Neural cell (in vitro differentiated cells): Measurements from ENCODE around the gene LIPM. TPM values are rescaled to one million over a fixed set of nuclear protein-coding genes. Genes with fewer than 3 reads are reported as not detected.

ENCODE experiments used
- H2AFZ ChIP-seq: fragments of 200-600, 300-800 bp; sonication (generic), shearing (Covaris generic); 2 replicates; pipeline ENCODE4 v1.6.0; 2014; ENCODE audit warnings: low read depth, mild to moderate bottlenecking, antibody characterized with exemption, low read length, moderate library complexity
- H3F3A ChIP-seq: fragments of 200-600 bp; shearing (Covaris generic); 2 replicates; pipeline ENCODE4 v1.6.1; 2016; ENCODE audit warnings: mild to moderate bottlenecking, moderate library complexity, mixed read lengths, antibody characterized with exemption, low read length; ENCODE audit not compliant: insufficient read depth, poor library complexity, severe bottlenecking
- H3K27ac ChIP-seq: fragments of 200-600, 300-800 bp; sonication (generic), shearing (Covaris generic); 2 replicates; pipeline ENCODE4 v1.5.1; 2014; ENCODE audit warnings: mild to moderate bottlenecking, low read length, moderate library complexity
- H3K27me3 ChIP-seq: fragments of 300-800, 200-600 bp; sonication (generic), shearing (Covaris generic); 2 replicates; pipeline ENCODE4 v1.6.0; 2014; ENCODE audit warnings: mild to moderate bottlenecking, low read depth, low read length, moderate library complexity; ENCODE audit not compliant: insufficient read depth
- H3K36me3 ChIP-seq: fragments of 300-800, 200-600 bp; sonication (generic), shearing (Covaris generic); 2 replicates; pipeline ENCODE4 v1.5.1; 2014; ENCODE audit warnings: mild to moderate bottlenecking, antibody characterized with exemption, low read length, moderate library complexity; ENCODE audit not compliant: insufficient read depth
- H3K4me2 ChIP-seq: fragments of 300-800, 200-600 bp; sonication (generic), shearing (Covaris generic); 2 replicates; pipeline ENCODE4 v1.6.0; 2014; ENCODE audit warnings: mild to moderate bottlenecking, low read length
- H3K4me3 ChIP-seq: fragments of 300-800, 200-600 bp; sonication (generic), shearing (Covaris generic); 2 replicates; pipeline ENCODE4 v1.5.1; 2014; ENCODE audit warnings: mild to moderate bottlenecking, low read length, moderate library complexity
- H3K79me2 ChIP-seq: fragments of 200-600 bp; shearing (Covaris generic); replicated peaks from 2 replicates; pipeline ENCODE4 v1.6.0; 2014; ENCODE audit warnings: mild to moderate bottlenecking, low read length, moderate library complexity; ENCODE audit not compliant: insufficient read depth
- H3K9ac ChIP-seq: fragments of 300-800, 200-600 bp; sonication (generic), shearing (Covaris generic); 2 replicates; pipeline ENCODE4 v1.6.1; 2016; ENCODE audit warnings: mild to moderate bottlenecking, low read length, mixed read lengths
- H3K9me2 ChIP-seq: fragments of 200-600 bp; shearing (Covaris generic); 2 replicates; pipeline ENCODE4 v1.6.1; 2016; ENCODE audit warnings: mild to moderate bottlenecking, low read length, mixed read lengths; ENCODE audit not compliant: insufficient read depth
- H3K9me3 ChIP-seq: fragments of 200-600, 300-800 bp; sonication (generic), shearing (Covaris generic); 2 replicates; pipeline ENCODE4 v1.6.1; 2016; ENCODE audit warnings: mild to moderate bottlenecking, mixed run types, low read length, moderate library complexity, mixed read lengths
- H4K20me1 ChIP-seq: fragments of 200-600 bp; shearing (Covaris generic); 2 replicates; pipeline ENCODE4 v1.6.1; 2016; ENCODE audit warnings: mild to moderate bottlenecking, mixed run types; ENCODE audit not compliant: insufficient read depth
- EP300 ChIP-seq: fragments of 450-650 bp; conservative IDR thresholded peaks from 2 replicates; pipeline ENCODE4 v1.6.1; 2014; ENCODE audit warnings: antibody characterized with exemption, mild to moderate bottlenecking, moderate library complexity; ENCODE audit not compliant: poor library complexity, severe bottlenecking
- EZH2 ChIP-seq: fragments of 200-600, 300-800 bp; shearing (Covaris generic), sonication (generic); IDR thresholded peaks from 2 replicates; pipeline ENCODE4 v1.6.1; 2014; ENCODE audit warnings: antibody characterized with exemption, low read length, borderline replicate concordance, mild to moderate bottlenecking; ENCODE audit not compliant: insufficient read depth, poor library complexity, severe bottlenecking
- MXI1 ChIP-seq: fragments of 450-650 bp; conservative IDR thresholded peaks from 2 replicates; pipeline ENCODE4 v1.6.1; 2014; ENCODE audit warnings: antibody characterized with exemption, mild to moderate bottlenecking; ENCODE audit not compliant: poor library complexity, severe bottlenecking
- POLR2AphosphoS5 ChIP-seq: IDR thresholded peaks from 2 replicates; pipeline ENCODE4 v1.6.1; 2012
- RAD21 ChIP-seq: fragments of 450-650 bp; conservative IDR thresholded peaks from 2 replicates; pipeline ENCODE4 v1.6.1; 2014; ENCODE audit warnings: antibody characterized with exemption, mild to moderate bottlenecking, moderate library complexity
- SMC3 ChIP-seq: fragments of 450-650 bp; conservative IDR thresholded peaks from 2 replicates; pipeline ENCODE4 v1.6.1; 2014; ENCODE audit warnings: antibody characterized with exemption, mild to moderate bottlenecking, moderate library complexity; ENCODE audit not compliant: poor library complexity
- TAF1 ChIP-seq: IDR thresholded peaks from 2 replicates; pipeline ENCODE4 v1.6.1; 2012; ENCODE audit warnings: low read depth
- polyA plus RNA-seq: library from polyadenylated mRNA; depleted of rRNA; stranded (reverse); fragments of >200 nt; gene quantifications from 2 replicates; pipeline ENCODE4 v1.2.3, GENCODE V29; 2014
- TF ChIP-seq, protein P1 (sequence below): fragments of 450-650 bp; IDR thresholded peaks from 2 replicates; pipeline ENCODE4 v1.5.1; 2014; ENCODE audit warnings: antibody characterized with exemption, mild to moderate bottlenecking, moderate library complexity; ENCODE audit not compliant: poor library complexity, severe bottlenecking
- TF ChIP-seq, protein P2 (sequence below): IDR thresholded peaks from 2 replicates; pipeline ENCODE4 v1.6.1; 2012; ENCODE audit warnings: borderline replicate concordance

The LIPM gene
- polyA plus RNA-seq, 1 donor from 2014 or later = not detected

GRCh38 chr10:88854684-88855083 lies 52.2 kb downstream of the LIPM start:
- no peak overlapping the region for H3K4me3 ChIP-seq
- no peak overlapping the region for H2AFZ ChIP-seq
- no peak overlapping the region for H3K27ac ChIP-seq
- no peaks in the 10 kb centered on the region for H4K20me1 ChIP-seq
- H3F3A ChIP-seq = no peaks in the 10 kb centered on the region
- H3K9me3 ChIP-seq = no peaks in the 10 kb centered on the region
- H3K4me2 ChIP-seq = no peak overlapping the region
- H3K9me2 ChIP-seq = no peaks in the 10 kb centered on the region
- no peak overlapping the region for H3K9ac ChIP-seq
- H3K27me3 ChIP-seq = no peaks in the 10 kb centered on the region
- no peaks in the 10 kb centered on the region for H3K36me3 ChIP-seq
- TF ChIP-seq TAF1 (no peak), EP300 (no peak), SMC3 (no peak)
- no peaks in the 10 kb centered on the region for H3K79me2 ChIP-seq

DNA sequence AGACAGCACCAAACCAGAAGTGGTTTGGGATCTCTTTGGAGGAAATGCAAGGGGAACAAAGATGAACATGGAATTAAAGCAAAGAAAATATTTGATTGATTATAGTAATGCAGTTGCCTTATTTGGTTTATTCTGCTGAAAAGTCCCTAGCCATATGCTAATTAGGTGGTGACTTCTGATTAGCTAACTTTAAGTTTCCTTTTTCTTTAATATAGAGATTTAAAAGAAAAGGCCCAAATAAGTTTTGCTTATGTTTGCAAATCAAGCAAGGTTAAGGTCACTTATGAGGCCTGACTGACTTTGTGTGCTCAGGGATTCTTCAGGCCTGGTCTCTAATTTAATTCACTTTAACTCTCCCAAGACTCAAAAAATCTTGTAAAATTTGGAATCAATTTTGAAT lies 55.3 kb downstream of the LIPM start:
- no peak for TF ChIP-seq MXI1
- TF ChIP-seq POLR2AphosphoS5 = no peak
- TF ChIP-seq EP300 = no peak
- TF ChIP-seq, protein P1, sequence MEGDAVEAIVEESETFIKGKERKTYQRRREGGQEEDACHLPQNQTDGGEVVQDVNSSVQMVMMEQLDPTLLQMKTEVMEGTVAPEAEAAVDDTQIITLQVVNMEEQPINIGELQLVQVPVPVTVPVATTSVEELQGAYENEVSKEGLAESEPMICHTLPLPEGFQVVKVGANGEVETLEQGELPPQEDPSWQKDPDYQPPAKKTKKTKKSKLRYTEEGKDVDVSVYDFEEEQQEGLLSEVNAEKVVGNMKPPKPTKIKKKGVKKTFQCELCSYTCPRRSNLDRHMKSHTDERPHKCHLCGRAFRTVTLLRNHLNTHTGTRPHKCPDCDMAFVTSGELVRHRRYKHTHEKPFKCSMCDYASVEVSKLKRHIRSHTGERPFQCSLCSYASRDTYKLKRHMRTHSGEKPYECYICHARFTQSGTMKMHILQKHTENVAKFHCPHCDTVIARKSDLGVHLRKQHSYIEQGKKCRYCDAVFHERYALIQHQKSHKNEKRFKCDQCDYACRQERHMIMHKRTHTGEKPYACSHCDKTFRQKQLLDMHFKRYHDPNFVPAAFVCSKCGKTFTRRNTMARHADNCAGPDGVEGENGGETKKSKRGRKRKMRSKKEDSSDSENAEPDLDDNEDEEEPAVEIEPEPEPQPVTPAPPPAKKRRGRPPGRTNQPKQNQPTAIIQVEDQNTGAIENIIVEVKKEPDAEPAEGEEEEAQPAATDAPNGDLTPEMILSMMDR = no peak
- no peak for TF ChIP-seq TAF1
- TF ChIP-seq, protein P2, sequence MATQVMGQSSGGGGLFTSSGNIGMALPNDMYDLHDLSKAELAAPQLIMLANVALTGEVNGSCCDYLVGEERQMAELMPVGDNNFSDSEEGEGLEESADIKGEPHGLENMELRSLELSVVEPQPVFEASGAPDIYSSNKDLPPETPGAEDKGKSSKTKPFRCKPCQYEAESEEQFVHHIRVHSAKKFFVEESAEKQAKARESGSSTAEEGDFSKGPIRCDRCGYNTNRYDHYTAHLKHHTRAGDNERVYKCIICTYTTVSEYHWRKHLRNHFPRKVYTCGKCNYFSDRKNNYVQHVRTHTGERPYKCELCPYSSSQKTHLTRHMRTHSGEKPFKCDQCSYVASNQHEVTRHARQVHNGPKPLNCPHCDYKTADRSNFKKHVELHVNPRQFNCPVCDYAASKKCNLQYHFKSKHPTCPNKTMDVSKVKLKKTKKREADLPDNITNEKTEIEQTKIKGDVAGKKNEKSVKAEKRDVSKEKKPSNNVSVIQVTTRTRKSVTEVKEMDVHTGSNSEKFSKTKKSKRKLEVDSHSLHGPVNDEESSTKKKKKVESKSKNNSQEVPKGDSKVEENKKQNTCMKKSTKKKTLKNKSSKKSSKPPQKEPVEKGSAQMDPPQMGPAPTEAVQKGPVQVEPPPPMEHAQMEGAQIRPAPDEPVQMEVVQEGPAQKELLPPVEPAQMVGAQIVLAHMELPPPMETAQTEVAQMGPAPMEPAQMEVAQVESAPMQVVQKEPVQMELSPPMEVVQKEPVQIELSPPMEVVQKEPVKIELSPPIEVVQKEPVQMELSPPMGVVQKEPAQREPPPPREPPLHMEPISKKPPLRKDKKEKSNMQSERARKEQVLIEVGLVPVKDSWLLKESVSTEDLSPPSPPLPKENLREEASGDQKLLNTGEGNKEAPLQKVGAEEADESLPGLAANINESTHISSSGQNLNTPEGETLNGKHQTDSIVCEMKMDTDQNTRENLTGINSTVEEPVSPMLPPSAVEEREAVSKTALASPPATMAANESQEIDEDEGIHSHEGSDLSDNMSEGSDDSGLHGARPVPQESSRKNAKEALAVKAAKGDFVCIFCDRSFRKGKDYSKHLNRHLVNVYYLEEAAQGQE = no peak
- TF ChIP-seq SMC3 = no peak
- no peak for TF ChIP-seq RAD21
- TF ChIP-seq EZH2 = no peak
- Histone ChIP-seq H3K36me3 (no peaks in the 10 kb centered on the region), H3K9me2 (no peaks in the 10 kb centered on the region), H3K4me3 (no peak overlapping the region), H3K9ac (no peak overlapping the region), H2AFZ (no peak overlapping the region), H3K27ac (no peak overlapping the region), H3K27me3 (no peaks in the 10 kb centered on the region), H4K20me1 (no peaks in the 10 kb centered on the region), H3K9me3 (no peaks in the 10 kb centered on the region), H3K4me2 (no peak overlapping the region), H3K79me2 (no peaks in the 10 kb centered on the region), H3F3A (no peaks in the 10 kb centered on the region)

DNA sequence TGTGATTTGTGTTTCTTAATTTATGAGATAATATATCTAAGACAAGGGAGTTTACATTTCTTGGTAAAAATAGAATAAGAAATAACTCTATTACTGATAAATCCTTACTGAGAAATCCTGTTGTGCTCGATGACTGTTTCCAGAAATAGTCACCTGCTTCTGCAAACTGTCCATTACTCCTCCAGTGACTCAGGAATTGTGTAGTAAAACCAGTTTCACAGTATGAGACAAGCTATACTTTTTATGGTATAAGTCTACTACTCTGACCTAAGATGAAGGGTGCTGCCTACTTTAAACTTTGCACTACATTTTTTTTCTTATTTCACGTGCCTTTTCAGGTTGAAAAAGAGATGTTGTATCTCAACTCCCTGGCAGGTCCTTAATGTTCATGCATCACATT lies 56.0 kb downstream of the LIPM start:
- Histone ChIP-seq H3K36me3 (no peaks in the 10 kb centered on the region), H3K4me3 (no peak overlapping the region), H3K9ac (no peak overlapping the region), H3K9me2 (no peaks in the 10 kb centered on the region), H3K79me2 (no peaks in the 10 kb centered on the region), H3K4me2 (no peak overlapping the region), H3K27me3 (no peaks in the 10 kb centered on the region), H4K20me1 (no peaks in the 10 kb centered on the region), H3F3A (no peaks in the 10 kb centered on the region), H3K27ac (no peak overlapping the region), H3K9me3 (no peaks in the 10 kb centered on the region), H2AFZ (no peak overlapping the region)
- TF ChIP-seq EP300 (no peak), MXI1 (no peak), POLR2AphosphoS5 (no peak), SMC3 (no peak), EZH2 (no peak), TAF1 (no peak)
- TF ChIP-seq, protein P2 = no peak
- TF ChIP-seq, protein P1 = no peak
